Colonic mucosa (tissue), 4 donors: ENCODE measurements around the gene KLF4. TPM values are rescaled to one million over a fixed set of nuclear protein-coding genes. Genes with fewer than 3 reads are reported as not detected.
A peak's percentile ranks its signal among the peaks of the same experiment; 100 is the strongest.

ENCODE experiments used
- DNase-seq: peaks from one replicate; pipeline ENCODE4 v3.0.0-alpha.2; 2020
- H3K27ac ChIP-seq: fragments of 200-600 bp; one replicate; pipeline ENCODE4 v1.8.0; 2021
- H3K27me3 ChIP-seq: fragments of 200-600 bp; one replicate; pipeline ENCODE4 v1.8.0; 2021
- H3K36me3 ChIP-seq: fragments of 200-600 bp; one replicate; pipeline ENCODE4 v1.8.0; 2021
- H3K4me1 ChIP-seq: fragments of 200-600 bp; one replicate; pipeline ENCODE4 v1.8.0; 2021; ENCODE audit warnings: mild to moderate bottlenecking
- H3K4me3 ChIP-seq: fragments of 200-600 bp; one replicate; pipeline ENCODE4 v1.8.0; 2021
- H3K9ac ChIP-seq, 2 donors: one replicate each; pipeline ENCODE4 v1.7.0; 2013; ENCODE audit warnings: control low read depth in 2 of 2, low read depth in 2 of 2, low read length in 2 of 2
- H3K9me3 ChIP-seq: fragments of 200-600 bp; one replicate; pipeline ENCODE4 v1.8.0; 2021
- intact Hi-C: fragments of 100-400 bp; cut with DNase I; formaldehyde crosslinking; loops from one replicate; pipeline ENCODE4 v1.14.1; 2022
- total RNA-seq, 2 donors: library from RNA; stranded (reverse); fragmentation: NEBNext Ultra II Directional in 1 of 2; extraction: Animal tissue kit (Norgen Biotek cat#: 25700) in 1 of 2; gene quantifications; one replicate each; pipeline ENCODE4 v1.2.1, GENCODE V29; 2021
- TF ChIP-seq, protein P1 (sequence below): fragments of 200-600 bp; IDR thresholded peaks from one replicate; pipeline ENCODE4 v1.8.0; 2022; ENCODE audit warnings: antibody characterized with exemption, mild to moderate bottlenecking
- donor health status: healthy.
- donor health status: DM: no; HTN: no; CAD: no.
- donor health status: DM: no; HTN: no; CAD: no.

Gene KLF4
- total RNA-seq, 2 donors from 2014 or later = 209 to 398 TPM

DNA sequence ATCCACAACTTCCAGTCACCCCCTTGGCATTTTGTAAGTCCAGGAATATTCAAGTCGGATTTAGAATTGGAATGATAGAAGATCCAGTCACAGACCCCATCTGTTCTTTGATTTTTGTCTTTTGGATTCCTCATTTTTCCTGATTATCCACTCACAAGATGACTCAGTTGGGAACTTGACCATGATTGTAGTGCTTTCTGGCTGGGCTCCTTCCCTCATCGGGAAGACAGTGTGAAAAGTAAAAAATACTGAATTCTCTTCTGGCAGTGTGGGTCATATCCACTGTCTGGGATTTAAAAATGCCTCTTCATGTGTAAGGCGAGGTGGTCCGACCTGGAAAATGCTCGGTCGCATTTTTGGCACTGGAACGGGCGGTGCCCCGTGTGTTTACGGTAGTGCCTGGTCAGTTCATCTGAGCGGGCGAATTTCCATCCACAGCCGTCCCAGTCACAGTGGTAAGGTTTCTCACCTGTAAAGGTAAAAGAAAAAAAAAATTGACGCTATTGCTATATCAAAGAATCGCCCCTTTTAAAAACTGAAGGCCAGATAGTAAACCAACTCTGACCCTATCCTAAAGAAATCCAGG lies 4.0 kb downstream of the KLF4 start:
- intact Hi-C loops = loop anchor here (10.0 kb wide), 3 partner anchors 269 to 489 kb away; no protein-coding TSS in a partner anchor
- H3K36me3 ChIP-seq = no peaks in the 10 kb centered on the region
- no peaks in the 10 kb centered on the region for H3K27me3 ChIP-seq
- peak overlapping the region; percentile 79 for H3K27ac ChIP-seq
- TF ChIP-seq, protein P1, sequence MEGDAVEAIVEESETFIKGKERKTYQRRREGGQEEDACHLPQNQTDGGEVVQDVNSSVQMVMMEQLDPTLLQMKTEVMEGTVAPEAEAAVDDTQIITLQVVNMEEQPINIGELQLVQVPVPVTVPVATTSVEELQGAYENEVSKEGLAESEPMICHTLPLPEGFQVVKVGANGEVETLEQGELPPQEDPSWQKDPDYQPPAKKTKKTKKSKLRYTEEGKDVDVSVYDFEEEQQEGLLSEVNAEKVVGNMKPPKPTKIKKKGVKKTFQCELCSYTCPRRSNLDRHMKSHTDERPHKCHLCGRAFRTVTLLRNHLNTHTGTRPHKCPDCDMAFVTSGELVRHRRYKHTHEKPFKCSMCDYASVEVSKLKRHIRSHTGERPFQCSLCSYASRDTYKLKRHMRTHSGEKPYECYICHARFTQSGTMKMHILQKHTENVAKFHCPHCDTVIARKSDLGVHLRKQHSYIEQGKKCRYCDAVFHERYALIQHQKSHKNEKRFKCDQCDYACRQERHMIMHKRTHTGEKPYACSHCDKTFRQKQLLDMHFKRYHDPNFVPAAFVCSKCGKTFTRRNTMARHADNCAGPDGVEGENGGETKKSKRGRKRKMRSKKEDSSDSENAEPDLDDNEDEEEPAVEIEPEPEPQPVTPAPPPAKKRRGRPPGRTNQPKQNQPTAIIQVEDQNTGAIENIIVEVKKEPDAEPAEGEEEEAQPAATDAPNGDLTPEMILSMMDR = no peak
- DNase-seq = peak; percentile 48
- peak overlapping the region; percentile 64 to 99 for H3K9ac ChIP-seq
- no peaks in the 10 kb centered on the region for H3K4me1 ChIP-seq
- H3K9me3 ChIP-seq = no peaks in the 10 kb centered on the region
- H3K4me3 ChIP-seq = peak overlapping the region; percentile 56

DNA sequence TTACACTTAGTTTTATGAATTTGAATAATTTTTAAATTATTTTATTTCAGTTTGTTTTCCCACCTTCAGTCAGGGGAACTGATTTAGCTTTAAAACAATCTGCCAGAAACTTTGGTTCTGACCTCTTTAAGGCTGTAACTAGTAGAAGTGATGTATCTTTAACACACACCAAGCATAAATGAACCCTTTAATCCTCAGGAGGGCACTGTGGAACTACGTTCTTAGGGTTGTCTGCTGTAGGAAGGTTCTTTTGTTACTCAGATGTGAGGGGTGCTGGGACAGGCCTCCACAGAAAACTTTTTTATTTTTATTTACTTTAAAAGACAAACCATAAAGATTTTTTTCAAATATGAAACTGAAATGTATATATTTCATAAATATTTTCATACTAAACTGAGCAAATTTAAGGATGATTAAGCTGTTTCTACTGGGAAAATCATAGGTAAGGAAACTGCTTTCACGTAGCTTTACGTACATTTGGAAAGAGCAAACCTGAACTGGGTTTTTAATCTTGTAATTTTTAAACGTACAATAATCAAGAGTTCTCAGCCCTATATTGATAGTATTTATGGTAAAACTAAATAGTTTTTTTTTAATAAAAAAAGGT lies 5.3 kb downstream of the KLF4 start:
- intact Hi-C loops = loop anchor here (5.0 to 10.0 kb wide), 4 partner anchors 271 to 788 kb away; no protein-coding TSS in a partner anchor
- Histone ChIP-seq H3K9me3 (no peaks in the 10 kb centered on the region), H3K36me3 (no peaks in the 10 kb centered on the region), H3K27me3 (no peaks in the 10 kb centered on the region), H3K27ac (peak overlapping the region; percentile 79), H3K4me1 (no peaks in the 10 kb centered on the region), H3K4me3 (peak overlapping the region; percentile 56), H3K9ac (no peak overlapping the region)
- peak; percentile 64 for DNase-seq
- TF ChIP-seq, protein P1 = peak; percentile 34

DNA sequence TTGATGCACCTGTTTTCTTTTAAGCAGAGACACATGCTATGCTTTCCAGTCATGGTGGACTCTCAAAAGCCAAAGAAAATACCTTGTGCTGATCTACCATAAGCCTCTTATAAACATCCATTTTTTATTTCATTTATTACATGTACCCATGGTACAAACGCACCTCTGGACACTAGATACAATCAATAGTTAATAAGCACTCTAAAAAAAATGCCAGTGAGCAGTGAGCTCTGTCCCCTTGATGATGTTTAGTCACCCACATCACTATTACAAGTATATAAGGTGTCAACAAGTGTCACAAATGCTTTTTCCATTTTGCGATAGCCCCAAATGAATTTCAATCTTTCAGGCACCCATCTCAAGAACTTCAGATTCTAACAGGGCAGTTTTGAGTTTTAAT lies 5.9 kb downstream of the KLF4 start:
- peak overlapping the region; percentile 79 for H3K27ac ChIP-seq
- no peaks in the 10 kb centered on the region for H3K4me1 ChIP-seq
- H3K36me3 ChIP-seq = no peaks in the 10 kb centered on the region
- no peak for DNase-seq
- H3K9ac ChIP-seq = peak overlapping the region in 1 of 2 donors; percentile 31
- no peaks in the 10 kb centered on the region for H3K9me3 ChIP-seq
- no peaks in the 10 kb centered on the region for H3K27me3 ChIP-seq
- H3K4me3 ChIP-seq = no peak overlapping the region
- TF ChIP-seq, protein P1 = no peak
- intact Hi-C loops = loop anchor here (5.0 to 10.0 kb wide), 4 partner anchors 271 to 789 kb away; no protein-coding TSS in a partner anchor

DNA sequence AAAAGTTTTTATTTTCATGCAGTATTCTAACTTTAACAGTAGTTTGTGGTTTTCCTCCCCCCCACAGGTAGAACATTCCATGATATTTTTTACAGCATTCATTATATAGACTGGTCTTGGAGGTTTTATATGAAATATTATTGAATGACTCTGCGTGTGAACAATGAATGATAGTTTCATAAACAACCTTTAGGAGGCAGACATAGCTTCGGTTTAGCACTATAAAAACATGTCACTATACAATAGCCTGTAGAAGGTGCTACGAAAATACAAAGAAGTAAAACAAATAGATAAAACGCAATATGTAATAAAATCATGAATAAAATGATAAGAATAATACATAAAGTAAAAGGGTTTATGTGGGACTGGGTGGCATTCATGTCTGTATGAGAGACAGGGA lies 8.5 kb downstream of the KLF4 start:
- DNase-seq = no peak
- no peaks in the 10 kb centered on the region for H3K36me3 ChIP-seq
- no peaks in the 10 kb centered on the region for H3K9me3 ChIP-seq
- intact Hi-C loops = loop anchor here (5.0 to 10.0 kb wide), 4 partner anchors 274 to 791 kb away; no protein-coding TSS in a partner anchor
- H3K27me3 ChIP-seq = no peaks in the 10 kb centered on the region
- no peak overlapping the region for H3K9ac ChIP-seq
- peak overlapping the region; percentile 60 for H3K27ac ChIP-seq
- H3K4me3 ChIP-seq = no peak overlapping the region
- no peaks in the 10 kb centered on the region for H3K4me1 ChIP-seq
- TF ChIP-seq, protein P1 = peak; percentile 26

DNA sequence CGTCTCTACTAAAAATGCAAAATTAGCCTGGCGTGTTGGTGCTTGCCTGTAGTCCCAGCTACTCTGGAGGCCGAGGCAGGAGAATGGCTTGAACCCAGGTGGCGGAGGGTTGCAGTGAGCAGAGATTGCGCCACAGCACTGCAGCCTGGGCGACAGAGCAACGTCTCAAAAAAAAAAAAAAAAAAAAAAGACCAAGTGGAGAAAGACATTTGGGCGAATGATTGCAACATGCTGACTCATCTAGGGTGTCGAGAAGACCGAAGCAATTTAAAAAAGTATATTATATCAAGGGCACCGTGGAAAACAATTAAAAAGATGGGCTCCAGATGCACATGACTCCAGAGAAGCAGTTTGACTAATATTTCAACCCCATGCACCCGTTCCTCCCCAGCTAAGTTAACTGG lies 9.2 kb downstream of the KLF4 start:
- TF ChIP-seq, protein P1 = no peak
- Histone ChIP-seq H3K4me3 (no peak overlapping the region), H3K27me3 (no peaks in the 10 kb centered on the region), H3K4me1 (no peaks in the 10 kb centered on the region), H3K27ac (peak overlapping the region; percentile 60), H3K9ac (no peak overlapping the region), H3K36me3 (no peaks in the 10 kb centered on the region), H3K9me3 (no peaks in the 10 kb centered on the region)
- intact Hi-C loops = loop anchor here (5.0 to 10.0 kb wide), 4 partner anchors 274 to 792 kb away; no protein-coding TSS in a partner anchor
- DNase-seq = peak; percentile 35
